HG02885 (cell line): Measurements from ENCODE around the gene TNIP2.
A peak's percentile ranks its signal among the peaks of the same experiment; 100 is the strongest.
"Not testable (repeated sequence)": the region's sequence is repeated elsewhere in the genome, so short reads cannot be mapped to it uniquely, and the experiment has no call there.

Experiments
- ATAC-seq: cut with Tn5 transposase; IDR thresholded peaks from one replicate; pipeline ENCODE4 v1.9.1; 2021; ENCODE audit warnings: mild to moderate bottlenecking; ENCODE audit not compliant: unreplicated experiment, poor library complexity

Gene TNIP2

DNA sequence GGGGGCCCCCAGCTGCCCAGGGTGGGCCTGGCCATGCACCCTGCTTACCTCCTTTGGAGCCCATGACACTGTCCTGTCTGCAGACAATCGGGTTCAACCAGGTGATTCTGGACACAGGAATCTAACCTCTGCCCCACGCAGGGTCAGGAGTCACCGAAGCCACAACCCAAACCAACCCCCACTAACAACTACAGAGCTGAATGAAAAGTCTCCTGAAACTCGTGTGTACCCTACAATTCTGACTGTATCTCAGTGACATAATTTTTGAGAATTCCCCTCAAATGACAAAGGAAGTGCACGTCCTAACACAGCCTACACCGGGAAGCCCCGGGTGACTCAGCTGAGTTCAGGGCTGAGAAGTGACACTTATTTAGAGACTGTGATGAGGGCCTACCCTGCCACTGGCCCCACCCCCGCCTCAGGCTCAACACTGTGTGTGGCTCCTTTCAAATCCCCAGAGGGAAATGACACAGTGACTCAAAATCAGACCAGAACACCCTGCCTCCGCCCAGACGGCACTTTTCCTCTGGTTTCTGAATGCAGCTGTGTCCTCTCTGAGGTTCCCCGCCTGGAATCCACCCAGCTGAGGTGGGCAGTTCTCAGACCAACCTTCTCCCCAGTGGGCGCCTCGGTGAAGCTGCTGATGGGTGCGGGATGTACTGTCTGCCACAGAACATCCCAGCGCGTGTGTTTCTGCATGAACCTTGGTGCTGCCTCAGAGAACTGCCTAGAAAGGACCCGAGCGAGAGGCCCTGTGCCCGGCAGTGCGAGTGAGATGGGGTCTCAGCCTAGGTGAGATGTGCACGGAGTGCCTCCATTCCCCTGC, 9.9 kb downstream of the TNIP2 start:
- peak; percentile 96 for ATAC-seq

GRCh38 chr4:2745516-2745915, 10.6 kb downstream of the TNIP2 start:
- ATAC-seq: no peak

GRCh38 chr4:2744576-2745270, 11.4 kb downstream of the TNIP2 start:
- ATAC-seq: no peak

GRCh38 chr4:2743518-2744445, 12.4 kb downstream of the TNIP2 start:
- ATAC-seq: no peak

GRCh38 chr4:2742823-2743517, 13.2 kb downstream of the TNIP2 start:
- no peak for ATAC-seq

DNA sequence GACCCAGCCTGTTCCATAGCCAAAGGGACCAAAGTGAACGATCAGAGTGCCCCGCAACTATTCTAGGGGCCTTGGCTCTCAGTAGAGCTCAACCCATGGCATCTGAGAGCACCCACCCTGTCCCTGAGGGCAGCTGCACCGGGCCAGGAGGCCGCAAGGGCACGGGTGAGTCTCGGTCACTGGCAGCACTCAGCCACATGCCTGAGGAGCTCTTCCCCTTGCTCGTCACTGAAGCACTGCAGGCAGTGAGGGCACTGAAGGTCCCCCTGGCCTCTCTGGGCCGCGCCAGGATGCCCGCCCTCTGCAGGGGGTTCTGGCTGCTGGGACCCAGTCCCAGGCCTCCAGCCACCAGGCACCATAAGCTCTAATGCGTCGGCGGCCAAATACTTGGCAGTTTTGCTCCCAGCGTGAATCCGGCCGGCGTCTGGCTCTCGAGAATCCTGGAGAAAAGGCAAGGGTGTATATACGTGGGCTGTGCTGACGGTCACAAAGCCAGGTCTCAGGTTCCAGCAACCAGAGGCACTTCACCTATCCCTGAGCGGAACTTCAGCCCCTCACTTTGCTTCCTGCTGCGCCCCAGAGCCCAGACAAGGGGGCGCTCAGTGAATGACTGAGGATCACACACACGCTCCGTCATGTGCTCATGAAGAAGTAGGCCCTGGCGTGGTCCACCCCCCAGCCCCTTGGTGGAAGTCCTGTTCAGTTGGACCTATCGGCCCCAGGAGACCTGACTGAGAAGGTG, 13.9 kb downstream of the TNIP2 start:
- ATAC-seq: no peak

GRCh38 chr4:2741626-2742025, 14.5 kb downstream of the TNIP2 start:
- no peak for ATAC-seq

DNA sequence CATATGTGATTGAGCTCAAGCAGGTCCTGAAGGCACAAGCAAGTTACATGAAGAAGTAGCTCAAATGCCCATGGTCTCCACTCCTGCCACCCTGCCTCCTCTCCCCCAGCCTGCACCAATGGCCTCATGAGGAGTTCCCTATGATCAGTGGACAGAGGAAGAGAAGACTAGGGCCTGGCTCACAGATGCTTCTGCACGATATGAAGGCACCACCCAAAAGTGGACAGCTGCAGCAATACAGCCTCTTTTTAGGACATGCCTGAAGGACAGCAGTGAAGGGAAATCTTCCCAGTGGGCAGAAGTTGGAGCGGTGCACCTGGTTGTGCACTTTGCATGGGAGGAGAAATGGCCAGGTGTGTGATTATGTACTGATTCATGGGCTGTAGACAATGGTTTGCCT, 17.8 kb downstream of the TNIP2 start:
- ATAC-seq: not testable (repeated sequence)

GRCh38 chr4:2735869-2736268, 20.3 kb downstream of the TNIP2 start:
- no peak for ATAC-seq

DNA sequence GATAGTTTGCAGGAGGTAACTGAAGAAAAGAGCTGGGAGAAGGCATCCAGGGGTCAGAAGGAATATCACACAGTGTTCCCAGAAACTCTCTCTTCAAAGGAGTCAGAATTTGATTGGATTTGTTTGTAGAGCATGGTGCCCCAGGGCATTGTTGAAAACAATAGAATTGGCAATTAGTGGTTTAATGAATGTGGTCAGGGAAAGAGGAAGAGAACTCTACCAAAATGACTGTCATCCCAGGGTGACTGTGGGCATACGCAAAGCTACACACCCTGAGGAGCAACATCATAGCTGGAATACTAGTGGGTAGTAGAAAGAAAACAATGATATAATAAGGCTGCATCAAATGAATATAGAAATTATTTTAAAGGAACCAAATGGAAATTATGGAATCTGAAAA, 21.5 kb downstream of the TNIP2 start:
- no peak for ATAC-seq

- ATAC-seq: no peak
Observed at GRCh38 chr4:2733844-2734574, 22.1 kb downstream of the TNIP2 start.

DNA sequence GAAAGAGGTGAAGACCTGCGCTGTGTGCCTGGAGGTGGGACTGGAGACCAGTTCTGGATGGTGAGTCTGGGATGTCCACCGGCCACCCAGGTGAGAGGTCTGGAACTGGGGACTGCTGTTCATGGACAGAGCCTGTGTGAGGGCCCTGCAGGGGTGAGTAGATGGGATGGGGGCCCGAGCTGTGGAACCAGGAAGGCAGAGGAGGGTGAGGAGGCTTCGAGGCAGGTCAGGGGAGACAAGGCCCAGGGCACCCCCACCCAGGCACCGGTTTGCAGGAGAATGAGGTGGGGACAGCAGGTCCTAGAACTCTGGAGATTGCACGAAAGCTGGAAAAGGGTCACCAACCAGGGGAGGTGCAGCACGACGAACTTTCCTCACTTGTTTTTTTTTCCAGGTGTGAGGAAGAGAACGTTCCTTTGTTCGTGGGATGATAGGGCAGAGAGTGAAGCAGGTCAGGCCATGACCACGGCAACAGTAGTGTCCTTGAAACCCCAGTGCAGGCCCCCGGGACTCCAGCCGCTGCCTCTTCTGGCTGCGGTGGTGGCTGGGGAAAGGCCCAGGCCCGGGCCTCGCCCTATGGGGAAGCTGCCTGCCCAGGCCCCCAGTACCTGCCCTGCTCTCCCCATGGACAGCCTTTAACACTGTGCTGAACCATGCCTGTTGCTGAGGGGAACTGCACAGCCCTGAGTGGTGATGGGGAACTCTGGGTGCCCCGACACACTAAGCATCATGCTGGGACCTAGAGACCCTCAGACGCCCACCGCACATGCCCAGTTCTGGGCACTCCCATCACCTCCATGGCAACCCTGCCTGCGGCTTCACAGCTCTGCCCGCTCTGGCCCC, 22.9 kb downstream of the TNIP2 start:
- ATAC-seq: no peak

GRCh38 chr4:2732526-2732925, 23.6 kb downstream of the TNIP2 start:
- ATAC-seq: no peak

DNA sequence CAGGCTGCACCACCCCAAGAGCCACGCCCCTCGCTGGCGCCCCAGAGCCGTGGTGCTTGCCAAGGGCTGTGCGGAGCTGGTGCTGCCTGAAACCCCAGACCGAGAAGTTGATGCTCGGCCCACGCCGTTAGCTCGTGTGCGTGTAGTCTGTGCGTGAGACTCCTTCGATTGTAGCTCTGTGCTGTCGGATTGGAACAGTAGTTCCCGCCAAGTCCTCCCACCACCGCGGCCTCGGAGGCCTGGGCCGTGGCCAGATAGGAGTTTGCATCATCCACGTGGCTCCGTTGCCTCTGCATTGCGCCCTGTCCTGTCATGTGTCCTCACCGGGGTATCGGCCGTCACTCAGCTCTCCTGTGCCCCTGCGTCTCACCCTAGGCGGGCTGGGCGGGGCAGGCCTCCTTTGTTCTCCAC, 24.2 kb downstream of the TNIP2 start:
- ATAC-seq: no peak

DNA sequence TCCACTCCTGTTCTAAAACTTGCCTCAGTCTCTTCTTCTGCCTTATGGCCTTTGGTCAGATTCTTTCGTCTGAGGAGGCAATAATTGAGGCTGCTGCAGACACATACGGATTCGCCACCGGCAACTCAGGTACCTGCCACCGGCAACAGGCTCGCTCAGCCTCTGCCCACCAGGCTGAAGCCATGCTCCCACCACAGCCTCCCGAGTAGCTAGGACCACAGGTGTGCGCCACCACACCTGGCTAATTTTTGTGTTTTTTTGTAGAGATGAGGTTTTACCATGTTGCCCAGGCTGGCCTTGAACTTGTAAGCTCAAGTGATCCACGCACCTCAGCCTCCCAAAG, 26.6 kb downstream of the TNIP2 start:
- no peak for ATAC-seq

GRCh38 chr4:2728806-2729532, 27.2 kb downstream of the TNIP2 start:
- ATAC-seq: no peak

GRCh38 chr4:2728221-2728620, 27.9 kb downstream of the TNIP2 start:
- no peak for ATAC-seq
